ENCODE measurements around the gene GABRA1.

The GABRA1 gene

DNA sequence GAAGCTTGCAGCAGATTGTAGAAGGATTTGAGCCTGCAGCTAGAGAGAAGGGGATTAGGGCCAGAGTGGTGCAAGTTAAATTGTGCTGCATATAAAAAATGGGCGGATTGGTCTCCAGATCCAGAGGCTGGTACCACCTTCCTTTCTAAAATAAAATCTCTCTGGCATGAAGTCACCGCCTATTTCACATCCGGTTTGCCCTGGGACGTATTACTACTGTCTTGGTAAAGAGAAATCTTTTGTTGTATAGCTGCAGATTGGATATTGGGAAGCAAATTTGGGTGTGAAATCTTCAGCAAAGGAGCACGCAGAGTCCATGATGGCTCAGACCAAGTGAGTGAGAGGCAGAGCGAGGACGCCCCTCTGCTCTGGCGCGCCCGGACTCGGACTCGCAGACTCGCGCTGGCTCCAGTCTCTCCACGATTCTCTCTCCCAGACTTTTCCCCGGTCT, at the start of gene GABRA1:
TSS of gene GABRA1 (plus strand) at position 180 of the 451 bp plus-strand sequence. CDS start 2,691 bp downstream, outside the sequence.
- peak; percentile 5 to 53 for DNase-seq

DNA sequence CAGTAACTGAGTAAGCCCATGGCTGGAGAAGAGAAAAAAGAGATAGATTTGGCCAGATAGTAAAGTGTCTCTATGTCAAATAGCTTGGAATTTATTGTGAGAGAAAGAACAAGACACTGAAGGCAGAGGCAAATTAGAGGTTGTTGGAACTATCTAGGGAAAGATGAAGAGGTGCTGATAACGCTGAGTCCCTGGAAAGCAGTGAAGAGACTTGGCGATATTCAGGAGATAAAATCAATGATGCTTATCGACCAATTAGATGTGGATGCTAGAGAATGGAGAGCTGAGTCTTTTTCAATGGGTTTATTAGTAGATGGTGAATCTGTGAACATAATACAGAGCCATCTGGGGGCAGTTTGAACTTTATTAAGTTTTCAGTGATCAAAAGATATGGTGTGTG, 48.6 kb upstream of the GABRA1 start:
- no peak for DNase-seq

- DNase-seq, result no peak
These were observed 43.7 kb upstream of the GABRA1 start for GRCh38 chr5:161804263-161804662.

DNA sequence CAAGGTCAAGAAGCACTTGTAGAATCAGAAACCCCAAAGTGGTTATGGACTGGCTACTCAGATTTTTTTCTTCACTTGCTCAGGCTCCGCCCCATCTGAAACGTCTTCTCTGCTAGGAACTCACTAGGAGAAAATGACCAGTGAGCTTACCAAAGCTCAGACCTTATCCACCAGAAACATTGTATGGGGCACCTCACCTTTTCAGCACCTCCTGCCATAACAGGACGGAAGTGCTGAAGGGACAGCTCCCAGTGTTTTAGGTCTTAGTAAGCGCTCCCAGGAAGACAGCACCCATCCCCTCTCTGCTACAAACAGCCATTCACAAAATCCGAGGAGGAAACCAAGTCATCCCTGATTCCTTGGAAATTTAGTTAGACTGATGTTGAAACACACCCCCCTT, 1.2 kb upstream of the GABRA1 start:
- no peak for DNase-seq

DNA sequence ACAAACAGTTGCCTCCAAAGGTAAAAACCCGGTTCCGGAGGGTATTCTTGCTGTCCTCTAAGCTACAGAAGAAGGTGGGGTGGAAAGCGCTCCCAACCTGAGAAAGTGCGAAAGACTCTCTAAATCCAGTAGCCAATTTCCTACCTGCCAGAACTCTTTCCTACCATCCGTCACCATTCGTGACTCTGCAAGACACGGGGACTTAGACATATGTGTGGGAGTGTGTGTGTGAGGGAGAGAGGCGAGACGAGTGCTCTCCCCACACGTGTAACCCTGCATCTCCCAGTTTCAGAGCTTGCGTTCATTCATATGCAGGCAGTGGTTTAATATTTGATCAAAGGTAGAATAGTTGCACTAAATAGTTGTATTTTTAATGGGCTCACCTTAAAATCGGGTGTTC, 473 bp upstream of the GABRA1 start:
- DNase-seq, result no peak

GRCh38 chr5:161850491-161850890, 2.6 kb downstream of the GABRA1 start:
- no peak for DNase-seq

DNA sequence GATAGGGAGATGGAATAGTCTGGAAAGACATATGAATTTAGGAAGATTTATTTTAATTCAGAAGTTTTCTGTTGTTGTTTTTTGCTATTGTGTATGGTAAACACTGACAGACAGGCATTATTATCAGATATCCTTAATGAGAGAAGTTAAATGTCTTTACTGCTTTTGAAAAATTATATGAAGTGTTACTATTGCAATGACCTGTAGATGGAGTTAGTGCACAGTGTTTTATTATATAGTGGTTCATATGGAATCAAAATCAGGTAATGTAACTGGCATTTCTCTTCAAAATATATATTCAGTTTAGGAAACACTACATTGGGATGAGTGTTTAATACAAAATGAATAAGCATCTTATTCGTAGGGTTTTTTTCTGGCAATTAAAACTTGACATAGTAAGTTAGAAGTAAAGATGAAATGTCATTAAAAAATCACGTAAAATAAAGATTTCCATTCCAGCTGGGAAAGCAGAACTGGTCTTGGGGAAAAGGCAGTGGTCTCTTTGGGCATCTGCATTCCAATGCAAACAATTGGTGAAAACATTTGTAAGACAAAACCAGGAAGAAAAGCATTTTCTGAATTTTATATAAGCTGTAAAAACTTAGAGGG, 3.9 kb downstream of the GABRA1 start:
- peak in 1 of 2 experiments; percentile 16 for DNase-seq

GRCh38 chr5:161857358-161857757, 9.4 kb downstream of the GABRA1 start:
- no peak for DNase-seq

DNA sequence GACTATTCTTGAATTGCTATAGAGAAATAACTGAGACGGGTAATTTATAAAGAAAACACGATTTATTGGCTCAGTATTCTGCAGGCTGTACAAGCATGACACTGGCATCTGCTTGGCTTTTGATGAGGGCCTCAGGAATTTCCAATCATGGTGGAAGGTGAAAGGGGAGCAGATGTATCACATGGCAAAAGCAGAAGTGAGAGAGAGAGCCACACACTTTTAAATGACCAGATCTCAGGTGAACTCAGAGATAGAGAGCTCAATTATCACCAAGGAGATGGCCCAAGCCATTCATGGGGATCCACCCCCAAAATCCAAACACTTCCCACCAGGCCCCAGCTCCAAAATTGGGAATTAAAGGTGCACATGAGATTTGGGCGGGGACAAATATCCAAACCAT, 15.3 kb downstream of the GABRA1 start:
- no peak for DNase-seq

- no peak for DNase-seq
These were observed 15.9 kb downstream of the GABRA1 start for GRCh38 chr5:161863811-161864210.

- no peak for DNase-seq
These were observed 17.6 kb downstream of the GABRA1 start for GRCh38 chr5:161865510-161865909.

- no peak for DNase-seq
These were observed 42.1 kb downstream of the GABRA1 start for GRCh38 chr5:161889971-161890370.

DNA sequence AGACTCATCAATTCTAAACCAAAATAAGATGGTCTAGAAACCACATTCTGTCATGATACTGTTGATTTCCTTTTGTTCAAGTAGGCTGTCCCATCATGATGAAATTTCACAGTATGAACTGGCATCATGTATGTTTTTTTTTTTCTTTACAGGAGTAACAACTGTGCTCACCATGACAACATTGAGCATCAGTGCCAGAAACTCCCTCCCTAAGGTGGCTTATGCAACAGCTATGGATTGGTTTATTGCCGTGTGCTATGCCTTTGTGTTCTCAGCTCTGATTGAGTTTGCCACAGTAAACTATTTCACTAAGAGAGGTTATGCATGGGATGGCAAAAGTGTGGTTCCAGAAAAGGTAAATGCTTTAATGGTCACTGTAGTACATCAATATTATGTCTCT, 47.6 kb downstream of the GABRA1 start:
- no peak for DNase-seq

GRCh38 chr5:161897033-161897432, 49.1 kb downstream of the GABRA1 start:
- DNase-seq, result no peak

DNA sequence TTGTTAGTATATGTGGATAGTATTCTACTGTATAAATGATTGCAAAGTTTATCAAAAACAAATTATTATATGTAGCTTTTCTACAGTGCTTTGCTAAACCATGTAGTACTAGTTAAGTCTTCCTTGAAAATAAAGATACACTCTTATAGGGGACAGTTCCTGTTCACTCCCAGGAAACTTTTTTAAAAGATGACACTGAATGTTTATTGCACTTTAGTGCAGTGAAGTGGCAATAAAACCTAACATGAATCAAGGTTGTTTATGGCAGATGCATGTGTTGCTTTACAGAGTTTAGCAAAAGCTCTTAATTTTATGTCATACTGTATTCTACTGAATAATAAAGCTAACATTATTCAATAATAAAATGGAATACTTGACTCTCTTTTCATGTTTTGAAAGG, 51.7 kb downstream of the GABRA1 start:
- no peak for DNase-seq

DNA sequence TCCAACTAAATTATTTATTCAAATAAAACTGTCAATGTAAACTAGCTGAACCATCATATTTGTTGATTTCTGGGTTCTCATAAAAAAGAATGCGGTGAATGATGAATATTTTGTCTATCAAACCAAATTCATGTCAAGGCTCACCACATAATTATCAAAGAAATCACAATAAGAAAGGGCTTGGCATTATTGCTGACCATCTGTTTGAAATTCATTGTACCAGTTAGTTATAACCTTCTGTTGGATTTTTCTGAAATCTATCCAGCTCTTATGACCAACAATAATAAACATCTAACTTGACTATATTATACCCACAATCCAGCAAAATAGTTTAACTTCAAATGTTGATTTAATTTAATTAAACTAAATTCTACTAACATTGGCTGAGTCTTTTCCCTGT, 53.1 kb downstream of the GABRA1 start:
- no peak for DNase-seq

DNA sequence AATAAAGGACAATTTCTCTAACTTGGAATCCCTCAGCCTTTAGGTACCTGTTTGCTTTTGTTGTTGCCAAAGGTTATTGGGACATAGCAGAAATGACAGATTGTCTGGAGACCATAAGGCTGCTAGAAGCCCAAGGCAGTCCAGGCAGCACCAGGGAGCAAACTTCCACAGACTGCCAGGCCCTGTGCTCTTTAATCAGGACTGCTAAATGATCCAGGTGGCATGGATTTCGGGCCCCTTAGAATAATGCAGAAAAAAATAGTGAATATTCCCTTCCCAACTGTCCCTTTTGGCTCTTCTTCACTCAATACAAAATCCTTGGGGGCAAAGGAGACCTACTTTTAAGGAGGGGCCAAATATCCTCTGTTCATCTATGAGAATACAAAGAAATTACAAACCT, 73.9 kb downstream of the GABRA1 start:
- no peak for DNase-seq

GRCh38 chr5:161924270-161924669, 76.3 kb downstream of the GABRA1 start:
- no peak for DNase-seq

DNA sequence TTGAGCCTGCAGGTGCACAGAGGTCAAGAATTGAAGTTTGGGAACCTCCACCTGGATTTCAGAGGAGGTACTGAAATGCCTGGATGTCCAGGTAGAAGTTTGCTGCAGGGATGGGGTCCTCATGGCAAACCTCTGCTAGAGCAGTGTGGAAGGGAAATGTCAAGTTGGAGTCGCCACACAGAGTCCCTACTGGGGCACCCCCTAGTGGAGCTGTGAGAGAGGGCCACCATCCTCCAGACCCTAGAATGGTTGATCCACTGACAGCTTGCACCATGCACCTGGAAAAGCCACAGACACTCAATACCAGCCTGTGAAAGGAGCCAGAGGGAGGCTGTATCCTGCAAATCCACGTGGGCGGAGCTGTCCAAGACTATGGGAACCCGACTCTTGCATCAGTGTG, 78.0 kb downstream of the GABRA1 start:
- DNase-seq, result no peak

DNA sequence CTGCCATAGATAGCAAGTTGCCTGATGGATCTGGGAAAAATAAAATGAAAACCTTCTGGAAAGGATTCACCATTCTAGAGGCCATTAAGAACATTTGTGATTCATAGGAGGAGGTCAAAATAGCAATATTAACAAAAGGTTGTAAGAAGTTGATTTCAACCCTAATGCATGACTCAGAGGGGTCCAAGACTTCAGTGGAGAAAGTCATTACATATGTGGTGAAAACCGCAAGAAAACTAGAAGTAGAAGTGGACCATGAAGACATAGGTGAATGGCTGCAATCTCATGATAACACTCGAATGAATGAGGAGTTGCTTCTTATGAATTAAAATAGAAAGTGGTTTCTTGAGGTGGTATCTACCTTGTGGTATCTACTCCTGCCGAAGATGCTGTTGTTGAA, 86.6 kb downstream of the GABRA1 start:
- DNase-seq, result no peak

DNA sequence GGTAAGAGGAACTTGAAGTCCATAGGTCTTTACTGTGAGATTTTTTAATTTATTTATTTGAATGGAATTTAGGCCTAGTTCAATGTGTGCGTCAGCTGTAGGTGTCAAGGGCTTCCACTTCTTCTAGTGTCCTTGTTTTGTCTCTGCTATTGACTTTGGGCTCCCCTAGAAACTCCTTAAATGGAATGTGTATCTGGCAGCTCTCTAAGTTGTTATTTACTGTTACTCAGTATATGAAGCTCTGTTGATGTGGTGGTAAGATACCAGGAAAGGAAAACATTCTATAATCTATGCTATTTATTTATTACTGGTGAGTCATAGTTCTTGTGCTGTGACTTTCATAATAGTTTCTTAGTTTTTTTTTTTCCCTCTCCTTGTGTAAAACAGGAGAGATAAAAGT, 97.1 kb downstream of the GABRA1 start:
- DNase-seq, result no peak

GRCh38 chr5:161946911-161947310, 99.0 kb downstream of the GABRA1 start:
- no peak for DNase-seq

All from NCI-H526 (cell line).